Neural cell (in vitro differentiated cells): ENCODE results near the gene ZNF320. TPM values are rescaled to one million over a fixed set of nuclear protein-coding genes. Genes with fewer than 3 reads are reported as not detected.
A peak's percentile ranks its signal among the peaks of the same experiment; 100 is the strongest.

Source experiments
- H2AFZ ChIP-seq: fragments of 200-600, 300-800 bp; sonication (generic), shearing (Covaris generic); 2 replicates; pipeline ENCODE4 v1.6.0; 2014; ENCODE audit warnings: low read depth, mild to moderate bottlenecking, antibody characterized with exemption, low read length, moderate library complexity
- H3F3A ChIP-seq: fragments of 200-600 bp; shearing (Covaris generic); 2 replicates; pipeline ENCODE4 v1.6.1; 2016; ENCODE audit warnings: mild to moderate bottlenecking, moderate library complexity, mixed read lengths, antibody characterized with exemption, low read length; ENCODE audit not compliant: insufficient read depth, poor library complexity, severe bottlenecking
- H3K27ac ChIP-seq: fragments of 200-600, 300-800 bp; sonication (generic), shearing (Covaris generic); 2 replicates; pipeline ENCODE4 v1.5.1; 2014; ENCODE audit warnings: mild to moderate bottlenecking, low read length, moderate library complexity
- H3K27me3 ChIP-seq: fragments of 300-800, 200-600 bp; sonication (generic), shearing (Covaris generic); 2 replicates; pipeline ENCODE4 v1.6.0; 2014; ENCODE audit warnings: mild to moderate bottlenecking, low read depth, low read length, moderate library complexity; ENCODE audit not compliant: insufficient read depth
- H3K36me3 ChIP-seq: fragments of 300-800, 200-600 bp; sonication (generic), shearing (Covaris generic); 2 replicates; pipeline ENCODE4 v1.5.1; 2014; ENCODE audit warnings: mild to moderate bottlenecking, antibody characterized with exemption, low read length, moderate library complexity; ENCODE audit not compliant: insufficient read depth
- H3K4me2 ChIP-seq: fragments of 300-800, 200-600 bp; sonication (generic), shearing (Covaris generic); 2 replicates; pipeline ENCODE4 v1.6.0; 2014; ENCODE audit warnings: mild to moderate bottlenecking, low read length
- H3K4me3 ChIP-seq: fragments of 300-800, 200-600 bp; sonication (generic), shearing (Covaris generic); 2 replicates; pipeline ENCODE4 v1.5.1; 2014; ENCODE audit warnings: mild to moderate bottlenecking, low read length, moderate library complexity
- H3K79me2 ChIP-seq: fragments of 200-600 bp; shearing (Covaris generic); replicated peaks from 2 replicates; pipeline ENCODE4 v1.6.0; 2014; ENCODE audit warnings: mild to moderate bottlenecking, low read length, moderate library complexity; ENCODE audit not compliant: insufficient read depth
- H3K9ac ChIP-seq: fragments of 300-800, 200-600 bp; sonication (generic), shearing (Covaris generic); 2 replicates; pipeline ENCODE4 v1.6.1; 2016; ENCODE audit warnings: mild to moderate bottlenecking, low read length, mixed read lengths
- H3K9me2 ChIP-seq: fragments of 200-600 bp; shearing (Covaris generic); 2 replicates; pipeline ENCODE4 v1.6.1; 2016; ENCODE audit warnings: mild to moderate bottlenecking, low read length, mixed read lengths; ENCODE audit not compliant: insufficient read depth
- H3K9me3 ChIP-seq: fragments of 200-600, 300-800 bp; sonication (generic), shearing (Covaris generic); 2 replicates; pipeline ENCODE4 v1.6.1; 2016; ENCODE audit warnings: mild to moderate bottlenecking, mixed run types, low read length, moderate library complexity, mixed read lengths
- H4K20me1 ChIP-seq: fragments of 200-600 bp; shearing (Covaris generic); 2 replicates; pipeline ENCODE4 v1.6.1; 2016; ENCODE audit warnings: mild to moderate bottlenecking, mixed run types; ENCODE audit not compliant: insufficient read depth
- CTCF ChIP-seq: fragments of 450-650 bp; IDR thresholded peaks from 2 replicates; pipeline ENCODE4 v1.5.1; 2014; ENCODE audit warnings: antibody characterized with exemption, mild to moderate bottlenecking, moderate library complexity; ENCODE audit not compliant: poor library complexity, severe bottlenecking
- EP300 ChIP-seq: fragments of 450-650 bp; conservative IDR thresholded peaks from 2 replicates; pipeline ENCODE4 v1.6.1; 2014; ENCODE audit warnings: antibody characterized with exemption, mild to moderate bottlenecking, moderate library complexity; ENCODE audit not compliant: poor library complexity, severe bottlenecking
- EZH2 ChIP-seq: fragments of 200-600, 300-800 bp; shearing (Covaris generic), sonication (generic); IDR thresholded peaks from 2 replicates; pipeline ENCODE4 v1.6.1; 2014; ENCODE audit warnings: antibody characterized with exemption, low read length, borderline replicate concordance, mild to moderate bottlenecking; ENCODE audit not compliant: insufficient read depth, poor library complexity, severe bottlenecking
- MXI1 ChIP-seq: fragments of 450-650 bp; conservative IDR thresholded peaks from 2 replicates; pipeline ENCODE4 v1.6.1; 2014; ENCODE audit warnings: antibody characterized with exemption, mild to moderate bottlenecking; ENCODE audit not compliant: poor library complexity, severe bottlenecking
- POLR2AphosphoS5 ChIP-seq: IDR thresholded peaks from 2 replicates; pipeline ENCODE4 v1.6.1; 2012
- RAD21 ChIP-seq: fragments of 450-650 bp; conservative IDR thresholded peaks from 2 replicates; pipeline ENCODE4 v1.6.1; 2014; ENCODE audit warnings: antibody characterized with exemption, mild to moderate bottlenecking, moderate library complexity
- REST ChIP-seq: IDR thresholded peaks from 2 replicates; pipeline ENCODE4 v1.6.1; 2012; ENCODE audit warnings: borderline replicate concordance
- SMC3 ChIP-seq: fragments of 450-650 bp; conservative IDR thresholded peaks from 2 replicates; pipeline ENCODE4 v1.6.1; 2014; ENCODE audit warnings: antibody characterized with exemption, mild to moderate bottlenecking, moderate library complexity; ENCODE audit not compliant: poor library complexity
- TAF1 ChIP-seq: IDR thresholded peaks from 2 replicates; pipeline ENCODE4 v1.6.1; 2012; ENCODE audit warnings: low read depth
- polyA plus RNA-seq: library from polyadenylated mRNA; depleted of rRNA; stranded (reverse); fragments of >200 nt; gene quantifications from 2 replicates; pipeline ENCODE4 v1.2.3, GENCODE V29; 2014

ZNF320 gene
- polyA plus RNA-seq, 1 donor from 2014 or later, result 53.5 TPM

GRCh38 chr19:52943884-52944643 is 46.6 kb upstream of the ZNF320 start:
- no peak overlapping the region for H3K4me2 ChIP-seq
- no peak overlapping the region for H3K9ac ChIP-seq
- no peak overlapping the region for H3K27ac ChIP-seq

GRCh38 chr19:52943134-52943883 is 45.9 kb upstream of the ZNF320 start:
- no peaks in the 10 kb centered on the region for H3K79me2 ChIP-seq
- peak overlapping the region; percentile 45 for H2AFZ ChIP-seq
- H3K9me3 ChIP-seq, result no peaks in the 10 kb centered on the region
- peak overlapping the region; percentile 51 for H3K9ac ChIP-seq
- no peaks in the 10 kb centered on the region for H4K20me1 ChIP-seq
- peak overlapping the region; percentile 65 for H3K4me2 ChIP-seq
- no peak for TF ChIP-seq SMC3
- TF ChIP-seq REST, result no peak
- no peak for TF ChIP-seq POLR2AphosphoS5
- TF ChIP-seq EZH2, result no peak
- TF ChIP-seq TAF1, result no peak
- TF ChIP-seq MXI1, result no peak
- no peak for TF ChIP-seq RAD21
- no peak for TF ChIP-seq CTCF
- no peak for TF ChIP-seq EP300
- no peaks in the 10 kb centered on the region for H3K27me3 ChIP-seq
- H3K27ac ChIP-seq, result no peak overlapping the region
- H3F3A ChIP-seq, result no peaks in the 10 kb centered on the region
- H3K4me3 ChIP-seq, result peak overlapping the region; percentile 72
- no peaks in the 10 kb centered on the region for H3K36me3 ChIP-seq
- H3K9me2 ChIP-seq, result no peaks in the 10 kb centered on the region

More at GRCh38 chr19:52943884-52944643, 46.6 kb upstream of the ZNF320 start:
- Histone ChIP-seq H3K9me2 (no peaks in the 10 kb centered on the region), H3F3A (no peaks in the 10 kb centered on the region), H3K9me3 (no peaks in the 10 kb centered on the region), H3K4me3 (no peak overlapping the region), H4K20me1 (no peaks in the 10 kb centered on the region), H3K79me2 (no peaks in the 10 kb centered on the region), H2AFZ (no peak overlapping the region), H3K27me3 (no peaks in the 10 kb centered on the region), H3K36me3 (no peaks in the 10 kb centered on the region)
- TF ChIP-seq EP300, result no peak
